Sigmoid colon (tissue), 4 donors: ENCODE results near the gene HAPLN1.

Experiments
- EP300 ChIP-seq, 4 donors: sonication (generic); formaldehyde crosslinking; IDR thresholded peaks; one replicate each; pipeline ENCODE4 v1.6.1; 2017; ENCODE audit warnings: antibody characterized with exemption in 4 of 4
- POLR2AphosphoS5 ChIP-seq, 4 donors: sonication (generic); formaldehyde crosslinking; IDR thresholded peaks; one replicate each; pipeline ENCODE4 v1.6.1; 2017; ENCODE audit warnings: antibody characterized with exemption in 4 of 4
- TF ChIP-seq, protein P1 (sequence below), 4 experiments: fragments of 450-650 bp in 3 of 4; fragments of 200-600 bp in 1 of 4; IDR thresholded peaks; one replicate each; pipeline ENCODE4 v1.5.1; 2016 to 2019; ENCODE audit warnings: antibody characterized with exemption in 4 of 4, mild to moderate bottlenecking in 3 of 4, moderate library complexity in 2 of 4

DNA sequence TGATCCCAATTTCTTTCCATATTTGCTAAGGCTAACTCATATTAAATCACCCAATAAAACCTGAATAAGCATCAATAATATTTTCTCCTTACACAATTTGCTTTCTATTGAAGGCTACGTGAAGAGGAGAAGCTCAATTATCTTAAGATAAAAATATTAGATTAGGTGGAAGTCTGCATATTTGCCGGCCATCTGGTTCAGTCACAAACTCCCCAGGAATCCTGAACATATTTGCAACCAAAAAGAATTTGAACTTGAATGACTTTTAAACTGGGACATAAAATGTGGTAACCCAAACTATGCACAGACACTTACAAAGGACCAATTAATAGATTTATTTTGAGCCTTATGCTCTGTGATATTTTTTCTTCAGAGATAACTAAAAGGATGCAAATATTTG lies 92.3 kb downstream of the HAPLN1 start:
- TF ChIP-seq, protein P1, sequence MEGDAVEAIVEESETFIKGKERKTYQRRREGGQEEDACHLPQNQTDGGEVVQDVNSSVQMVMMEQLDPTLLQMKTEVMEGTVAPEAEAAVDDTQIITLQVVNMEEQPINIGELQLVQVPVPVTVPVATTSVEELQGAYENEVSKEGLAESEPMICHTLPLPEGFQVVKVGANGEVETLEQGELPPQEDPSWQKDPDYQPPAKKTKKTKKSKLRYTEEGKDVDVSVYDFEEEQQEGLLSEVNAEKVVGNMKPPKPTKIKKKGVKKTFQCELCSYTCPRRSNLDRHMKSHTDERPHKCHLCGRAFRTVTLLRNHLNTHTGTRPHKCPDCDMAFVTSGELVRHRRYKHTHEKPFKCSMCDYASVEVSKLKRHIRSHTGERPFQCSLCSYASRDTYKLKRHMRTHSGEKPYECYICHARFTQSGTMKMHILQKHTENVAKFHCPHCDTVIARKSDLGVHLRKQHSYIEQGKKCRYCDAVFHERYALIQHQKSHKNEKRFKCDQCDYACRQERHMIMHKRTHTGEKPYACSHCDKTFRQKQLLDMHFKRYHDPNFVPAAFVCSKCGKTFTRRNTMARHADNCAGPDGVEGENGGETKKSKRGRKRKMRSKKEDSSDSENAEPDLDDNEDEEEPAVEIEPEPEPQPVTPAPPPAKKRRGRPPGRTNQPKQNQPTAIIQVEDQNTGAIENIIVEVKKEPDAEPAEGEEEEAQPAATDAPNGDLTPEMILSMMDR (IDR thresholded peaks at IDR 0.05): no peak
- no peak for TF ChIP-seq POLR2AphosphoS5 (IDR thresholded peaks at IDR 0.05)
- no peak for TF ChIP-seq EP300 (IDR thresholded peaks at IDR 0.05)
